Lower leg skin (tissue), 4 donors: ENCODE measurements around the gene FBXO11. TPM values are rescaled to one million over a fixed set of nuclear protein-coding genes. Genes with fewer than 3 reads are reported as not detected.

Experiments
- DNase-seq, 2 donors: peaks; one replicate each; pipeline ENCODE4 v3.0.0-alpha.2; 2019; ENCODE audit warnings: low spot score in 2 of 2
- H3K4me3 ChIP-seq: fragments of 200-600 bp; sonication (generic); 2 replicates; pipeline ENCODE4 v1.5.1; 2017; ENCODE audit warnings: mild to moderate bottlenecking, low read depth; ENCODE audit not compliant: poor library complexity, severe bottlenecking
- CTCF ChIP-seq, 3 donors: fragments of 450-650 bp; IDR thresholded peaks; one replicate each; pipeline ENCODE4 v1.5.1; 2016; ENCODE audit warnings: antibody characterized with exemption in 3 of 3, mild to moderate bottlenecking in 3 of 3, moderate library complexity in 2 of 3
- POLR2A ChIP-seq, 2 donors: fragments of 450-650 bp; IDR thresholded peaks; one replicate each; pipeline ENCODE4 v1.6.1; 2016 to 2017; ENCODE audit warnings: antibody characterized with exemption in 2 of 2, mild to moderate bottlenecking in 1 of 2, moderate library complexity in 1 of 2
- WGBS, 2 donors: methylation state at CpG; one replicate each; pipeline ENCODE4 v1.1.5; 2018; 5-methylcytosine and 5-hydroxymethylcytosine counted together
- intact Hi-C: fragments of 100-400 bp; cut with DNase I; formaldehyde crosslinking; loops from one replicate; pipeline ENCODE4 v1.15.0; 2023; ENCODE audit warnings: low total_unique reads
- total RNA-seq, 4 donors: library from RNA; depleted of rRNA; stranded (reverse); fragments of >200 nt; gene quantifications; one replicate each; pipeline ENCODE4 v1.1.0, GENCODE V29; 2016

The FBXO11 gene
- total RNA-seq, 4 donors from 2014 or later, result 32.7 to 43.1 (median 39.3) TPM

- DNase-seq, result no peak
- 52 to 60% methylated on average over 10 of the region's 10 CpGs for WGBS, 2 donors
- TF ChIP-seq POLR2A (IDR thresholded peaks at IDR 0.05), result no peak
- no peak for TF ChIP-seq CTCF (IDR thresholded peaks at IDR 0.05)
- intact Hi-C loops, result no loop called here
- H3K4me3 ChIP-seq, result no peak overlapping the region
These were observed 154.4 kb downstream of the FBXO11 start for GRCh38 chr2:47751856-47752414.

- no peak overlapping the region for H3K4me3 ChIP-seq
- TF ChIP-seq CTCF (IDR thresholded peaks at IDR 0.05) (no peak), POLR2A (IDR thresholded peaks at IDR 0.05) (no peak)
- intact Hi-C loops, result loop anchor here (5.0 kb wide), 1 partner anchor 1706 kb away; no protein-coding TSS in a partner anchor
- WGBS, 2 donors, result 92% methylated on average over 4 of the region's 4 CpGs
- no peak for DNase-seq
These were observed 158.4 kb downstream of the FBXO11 start for GRCh38 chr2:47747878-47748277.

GRCh38 chr2:47744074-47744473, 162.2 kb downstream of the FBXO11 start:
- WGBS, 2 donors, result 67 to 80% methylated on average over 2 of the region's 2 CpGs
- intact Hi-C loops, result no loop called here
- TF ChIP-seq CTCF (IDR thresholded peaks at IDR 0.05) (no peak), POLR2A (IDR thresholded peaks at IDR 0.05) (no peak)

GRCh38 chr2:47741637-47742036, 164.7 kb downstream of the FBXO11 start:
- no peak for TF ChIP-seq POLR2A (IDR thresholded peaks at IDR 0.05)
- WGBS, 2 donors, result 70 to 83% methylated on average over 3 of the region's 3 CpGs
- intact Hi-C loops, result no loop called here
- no peak overlapping the region for H3K4me3 ChIP-seq
- no peak for DNase-seq

More at GRCh38 chr2:47744074-47744473, 162.2 kb downstream of the FBXO11 start:
- no peak for DNase-seq
- H3K4me3 ChIP-seq, result no peak overlapping the region

GRCh38 chr2:47741101-47741500, 165.2 kb downstream of the FBXO11 start:
- intact Hi-C loops, result no loop called here
- DNase-seq, result no peak

More at GRCh38 chr2:47741101-47741500, 165.2 kb downstream of the FBXO11 start:
- H3K4me3 ChIP-seq, result no peak overlapping the region
- 65 to 77% methylated on average over 3 of the region's 3 CpGs for WGBS, 2 donors
- TF ChIP-seq CTCF (IDR thresholded peaks at IDR 0.05) (no peak), POLR2A (IDR thresholded peaks at IDR 0.05) (no peak)

Other genes starting within 250 kb of the FBXO11 start
- gene MSH6, start 123.4 kb downstream of the FBXO11 start, total RNA-seq, result 10 to 100 TPM; 22.6 to 40.9 (median 34.7) TPM